ENCODE results near the gene MYH14. TPM values are rescaled to one million over a fixed set of nuclear protein-coding genes. Genes with fewer than 3 reads are reported as not detected.
A peak's percentile ranks its signal among the peaks of the same experiment; 100 is the strongest.

The MYH14 gene
- total and polyA plus RNA-seq, 9 of the 15 experiments (the other 6 are each of a cell fraction or from before 2014, with no cell fraction given): 0.04 to 0.86 (median 0.19) TPM; not detected in 2

DNA sequence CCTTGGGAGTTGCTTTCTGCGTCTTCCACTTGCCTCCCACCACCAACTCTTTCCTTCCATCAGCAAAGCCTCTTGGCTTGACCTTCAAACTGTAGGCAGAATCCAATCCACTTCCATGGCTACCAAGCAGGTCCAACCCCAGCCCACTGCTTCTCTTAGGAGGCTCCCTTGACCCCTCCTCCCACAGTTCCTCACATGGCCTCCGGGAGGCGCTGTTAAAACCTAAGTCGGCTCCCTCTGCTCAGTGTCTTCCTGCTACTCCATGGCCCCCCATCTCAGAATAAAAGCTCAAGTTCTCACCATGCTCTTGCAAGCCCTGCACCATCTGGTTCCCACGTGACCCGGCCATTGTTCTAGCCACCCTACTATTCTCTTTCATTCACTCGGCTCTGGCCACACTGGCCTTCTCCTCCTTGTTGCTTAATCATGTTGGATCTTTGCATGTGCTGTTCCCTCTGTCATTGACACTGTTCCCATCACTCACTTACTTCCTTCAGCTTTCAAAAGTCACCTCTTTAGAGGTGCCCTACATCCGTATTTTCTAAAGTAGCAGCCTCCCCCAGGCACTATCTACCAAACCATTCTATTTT is 47.8 kb upstream of the MYH14 start:
- no peak overlapping the region for H3K4me2 ChIP-seq (ENCODE audit: insufficient read depth, low read length)
- H3K27me3 ChIP-seq (ENCODE audit: control insufficient read depth in 2 of 2, insufficient read depth in 2 of 2, low read length in 2 of 2): peaks cover 2 to 14% of the 10 kb centered on the region in 2 experiments; a peak in 3 of 5 replicates
- H3K27ac ChIP-seq (ENCODE audit: extremely low read depth, low read depth, low read length): no peak overlapping the region
- FAIRE-seq (no peak), ATAC-seq (peak; percentile 62; the same call in 2 of the 3 replicates), DNase-seq (ENCODE audit: extremely low read depth in 1 of 4, low spot score in 3 of 4) (peak in 3 of 4 experiments; percentile 18 to 26 (median 24))
- H3K9me3 ChIP-seq (replicated peaks; ENCODE audit: control insufficient read depth, insufficient read depth, low read depth, low read length): no peaks in the 10 kb centered on the region
- no peak overlapping the region for H2AFZ ChIP-seq (ENCODE audit: low read depth, low read length)
- ChIA-PET POLR2A (no interaction called here), CTCF (ENCODE audit: low intra/inter-chr PET ratio) (no interaction called here)
- no peak overlapping the region for H3K4me3 ChIP-seq
- H3K9me1 ChIP-seq (ENCODE audit: control insufficient read depth, insufficient read depth, low read length): no peaks in the 10 kb centered on the region
- 5% methylated on average over 8 of the region's 8 CpGs for WGBS (ENCODE audit: insufficient coverage, low coverage, missing lambda C conversion rate)
- H3K79me2 ChIP-seq (ENCODE audit: control insufficient read depth, insufficient read depth, low read length): no peaks in the 10 kb centered on the region
- no peaks in the 10 kb centered on the region for H3K36me3 ChIP-seq (ENCODE audit: control insufficient read depth, insufficient read depth, low read length)
- TF ChIP-seq, protein P1, sequence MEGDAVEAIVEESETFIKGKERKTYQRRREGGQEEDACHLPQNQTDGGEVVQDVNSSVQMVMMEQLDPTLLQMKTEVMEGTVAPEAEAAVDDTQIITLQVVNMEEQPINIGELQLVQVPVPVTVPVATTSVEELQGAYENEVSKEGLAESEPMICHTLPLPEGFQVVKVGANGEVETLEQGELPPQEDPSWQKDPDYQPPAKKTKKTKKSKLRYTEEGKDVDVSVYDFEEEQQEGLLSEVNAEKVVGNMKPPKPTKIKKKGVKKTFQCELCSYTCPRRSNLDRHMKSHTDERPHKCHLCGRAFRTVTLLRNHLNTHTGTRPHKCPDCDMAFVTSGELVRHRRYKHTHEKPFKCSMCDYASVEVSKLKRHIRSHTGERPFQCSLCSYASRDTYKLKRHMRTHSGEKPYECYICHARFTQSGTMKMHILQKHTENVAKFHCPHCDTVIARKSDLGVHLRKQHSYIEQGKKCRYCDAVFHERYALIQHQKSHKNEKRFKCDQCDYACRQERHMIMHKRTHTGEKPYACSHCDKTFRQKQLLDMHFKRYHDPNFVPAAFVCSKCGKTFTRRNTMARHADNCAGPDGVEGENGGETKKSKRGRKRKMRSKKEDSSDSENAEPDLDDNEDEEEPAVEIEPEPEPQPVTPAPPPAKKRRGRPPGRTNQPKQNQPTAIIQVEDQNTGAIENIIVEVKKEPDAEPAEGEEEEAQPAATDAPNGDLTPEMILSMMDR (IDR thresholded peaks at IDR 0.05 in 2 of 3, conservative IDR thresholded peaks at IDR 0.05 in 1 of 3; ENCODE audit: insufficient read depth in 2 of 3, low read depth in 1 of 3, low read length in 3 of 3): peak; percentile 40 to 61 (median 44)
- TF ChIP-seq, protein P2, sequence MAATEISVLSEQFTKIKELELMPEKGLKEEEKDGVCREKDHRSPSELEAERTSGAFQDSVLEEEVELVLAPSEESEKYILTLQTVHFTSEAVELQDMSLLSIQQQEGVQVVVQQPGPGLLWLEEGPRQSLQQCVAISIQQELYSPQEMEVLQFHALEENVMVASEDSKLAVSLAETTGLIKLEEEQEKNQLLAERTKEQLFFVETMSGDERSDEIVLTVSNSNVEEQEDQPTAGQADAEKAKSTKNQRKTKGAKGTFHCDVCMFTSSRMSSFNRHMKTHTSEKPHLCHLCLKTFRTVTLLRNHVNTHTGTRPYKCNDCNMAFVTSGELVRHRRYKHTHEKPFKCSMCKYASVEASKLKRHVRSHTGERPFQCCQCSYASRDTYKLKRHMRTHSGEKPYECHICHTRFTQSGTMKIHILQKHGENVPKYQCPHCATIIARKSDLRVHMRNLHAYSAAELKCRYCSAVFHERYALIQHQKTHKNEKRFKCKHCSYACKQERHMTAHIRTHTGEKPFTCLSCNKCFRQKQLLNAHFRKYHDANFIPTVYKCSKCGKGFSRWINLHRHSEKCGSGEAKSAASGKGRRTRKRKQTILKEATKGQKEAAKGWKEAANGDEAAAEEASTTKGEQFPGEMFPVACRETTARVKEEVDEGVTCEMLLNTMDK (IDR thresholded peaks at IDR 0.05; ENCODE audit: borderline replicate concordance, insufficient read depth, low read depth, low read length, poor library complexity, severe bottlenecking): peak; percentile 21
- no peak for TF ChIP-seq ZNF354B (CRISPR knock-in tag; IDR thresholded peaks at IDR 0.05)
- H3K4me1 ChIP-seq (replicated peaks in 1 of 2; ENCODE audit: control insufficient read depth in 2 of 2, insufficient read depth in 2 of 2, low read length in 2 of 2): no peaks in the 10 kb centered on the region; a peak in 1 of 5 replicates
- no TSS peak for BruUV-seq (replicated peaks)
- no peak overlapping the region for H3K9ac ChIP-seq (ENCODE audit: insufficient read depth in 1 of 2, low read depth in 2 of 2, low read length in 2 of 2)
- in situ Hi-C loops (cut with MboI) (no loop called here), intact Hi-C loops (cut with micrococcal nuclease) (no loop called here)
- no peaks in the 10 kb centered on the region for H4K20me1 ChIP-seq (replicated peaks; ENCODE audit: control insufficient read depth, insufficient read depth, low read length)

Data from K562 (cell line).